ENCODE results near the gene IL1F10. TPM values are rescaled to one million over a fixed set of nuclear protein-coding genes. Genes with fewer than 3 reads are reported as not detected.

The IL1F10 gene
- total RNA-seq, 4 donors from 2014 or later = 0.80 to 23.2 (median 18.3) TPM

GRCh38 chr2:113083296-113083695, 15.5 kb downstream of the IL1F10 start:
- H3K9me3 ChIP-seq = no peaks in the 10 kb centered on the region
- H3K36me3 ChIP-seq = no peaks in the 10 kb centered on the region
- WGBS = 87% methylated on average over 8 of the region's 8 CpGs
- peaks cover 18% of the 10 kb centered on the region for H3K4me1 ChIP-seq
- DNase-seq (ENCODE audit: low spot score in 2 of 2) = no peak
- H3K27ac ChIP-seq = no peak overlapping the region
- H3K4me3 ChIP-seq = no peak overlapping the region
- TF ChIP-seq POLR2A (IDR thresholded peaks at IDR 0.05) = no peak
- TF ChIP-seq POLR2AphosphoS5 (IDR thresholded peaks at IDR 0.05) = no peak
- no peak for TF ChIP-seq EP300 (IDR thresholded peaks at IDR 0.05)
- TF ChIP-seq CTCF (IDR thresholded peaks at IDR 0.05) = no peak
- H3K27me3 ChIP-seq = no peaks in the 10 kb centered on the region

GRCh38 chr2:113084249-113085000, 16.7 kb downstream of the IL1F10 start:
- no peak for TF ChIP-seq POLR2A (IDR thresholded peaks at IDR 0.05)
- peak in 1 of 2 donors; percentile 23 for TF ChIP-seq CTCF (IDR thresholded peaks at IDR 0.05)
- Histone ChIP-seq H3K9me3 (no peaks in the 10 kb centered on the region), H3K27me3 (no peaks in the 10 kb centered on the region), H3K4me3 (no peak overlapping the region), H3K4me1 (peaks cover 8% of the 10 kb centered on the region), H3K27ac (no peak overlapping the region), H3K36me3 (no peaks in the 10 kb centered on the region)
- no peak for DNase-seq (ENCODE audit: low spot score in 2 of 2)
- WGBS = 39% methylated on average over 5 of the region's 5 CpGs

- Histone ChIP-seq H3K4me1 (peaks cover 5% of the 10 kb centered on the region), H3K36me3 (no peaks in the 10 kb centered on the region), H3K27ac (peak overlapping the region; percentile 62), H3K27me3 (no peaks in the 10 kb centered on the region), H3K4me3 (no peak overlapping the region), H3K9me3 (no peaks in the 10 kb centered on the region)
- TF ChIP-seq POLR2A (IDR thresholded peaks at IDR 0.05) (no peak), POLR2AphosphoS5 (IDR thresholded peaks at IDR 0.05) (no peak), EP300 (IDR thresholded peaks at IDR 0.05) (no peak), CTCF (IDR thresholded peaks at IDR 0.05) (no peak)
- DNase-seq (ENCODE audit: low spot score in 2 of 2) = no peak
- 53% methylated on average over 2 of the region's 2 CpGs for WGBS
Measured at GRCh38 chr2:113085542-113085941, 17.8 kb downstream of the IL1F10 start.

- no peaks in the 10 kb centered on the region for H3K9me3 ChIP-seq
- no peak for DNase-seq (ENCODE audit: low spot score in 2 of 2)
- no peaks in the 10 kb centered on the region for H3K27me3 ChIP-seq
- H3K4me1 ChIP-seq = peaks cover 5% of the 10 kb centered on the region
- no peak overlapping the region for H3K27ac ChIP-seq
- TF ChIP-seq CTCF (IDR thresholded peaks at IDR 0.05) = no peak
- TF ChIP-seq POLR2AphosphoS5 (IDR thresholded peaks at IDR 0.05) = no peak
- no peak for TF ChIP-seq EP300 (IDR thresholded peaks at IDR 0.05)
- no peak for TF ChIP-seq POLR2A (IDR thresholded peaks at IDR 0.05)
- H3K4me3 ChIP-seq = no peak overlapping the region
- no peaks in the 10 kb centered on the region for H3K36me3 ChIP-seq
Measured at GRCh38 chr2:113088213-113088992, 20.6 kb downstream of the IL1F10 start.

- H3K4me1 ChIP-seq = peaks cover under 1% of the 10 kb centered on the region
- DNase-seq (ENCODE audit: low spot score in 2 of 2) = no peak
- no peaks in the 10 kb centered on the region for H3K36me3 ChIP-seq
- no peaks in the 10 kb centered on the region for H3K27me3 ChIP-seq
- TF ChIP-seq CTCF (IDR thresholded peaks at IDR 0.05) = no peak
- no peak for TF ChIP-seq EP300 (IDR thresholded peaks at IDR 0.05)
- TF ChIP-seq POLR2A (IDR thresholded peaks at IDR 0.05) = no peak
- no peak for TF ChIP-seq POLR2AphosphoS5 (IDR thresholded peaks at IDR 0.05)
- no peak overlapping the region for H3K4me3 ChIP-seq
- no peak overlapping the region for H3K27ac ChIP-seq
- H3K9me3 ChIP-seq = no peaks in the 10 kb centered on the region
Measured at GRCh38 chr2:113089916-113090315, 22.1 kb downstream of the IL1F10 start.

All from suprapubic skin (tissue), 4 donors.